GM23338 (cell line): ENCODE results near the gene RBP4. TPM values are rescaled to one million over a fixed set of nuclear protein-coding genes. Genes with fewer than 3 reads are reported as not detected.

Experiments used
- ATAC-seq: fragments of 200-7000 bp; cut with Tn5 transposase; 3 replicates; pipeline ENCODE4 v1.9.1; 2020
- DNase-seq: peaks from one replicate; pipeline ENCODE4 v3.0.0-alpha.2; 2015; ENCODE audit warnings: low spot score
- H2AFZ ChIP-seq: fragments of 200-600 bp; sonication (generic); 2 replicates; pipeline ENCODE4 v1.8.0; 2016; ENCODE audit warnings: antibody characterized with exemption, mild to moderate bottlenecking, moderate library complexity
- H3F3A ChIP-seq: fragments of 200-600 bp; sonication (generic); replicated peaks from 2 replicates; pipeline ENCODE4 v1.8.0; 2017; ENCODE audit warnings: antibody characterized with exemption, mixed run types, low read depth
- H3K27ac ChIP-seq: fragments of 200-600 bp; sonication (generic); 2 replicates; pipeline ENCODE4 v1.6.1; 2016; ENCODE audit warnings: low read depth
- H3K27me3 ChIP-seq: fragments of 200-600 bp; sonication (generic); 2 replicates; pipeline ENCODE4 v1.8.0; 2016; ENCODE audit warnings: mild to moderate bottlenecking, mixed run types, moderate library complexity; ENCODE audit not compliant: insufficient read depth
- H3K36me3 ChIP-seq: fragments of 200-600 bp; sonication (generic); 2 replicates; pipeline ENCODE4 v1.8.0; 2016; ENCODE audit warnings: mild to moderate bottlenecking; ENCODE audit not compliant: insufficient read depth
- H3K4me1 ChIP-seq: fragments of 200-600 bp; sonication (generic); 2 replicates; pipeline ENCODE4 v1.8.0; 2016; ENCODE audit warnings: mild to moderate bottlenecking, moderate library complexity; ENCODE audit not compliant: insufficient read depth
- H3K4me2 ChIP-seq: fragments of 200-600 bp; sonication (generic); 2 replicates; pipeline ENCODE4 v1.7.1; 2017; ENCODE audit warnings: mixed run types
- H3K4me3 ChIP-seq: fragments of 200-600 bp; sonication (generic); 2 replicates; pipeline ENCODE4 v1.6.1; 2016; ENCODE audit warnings: mixed run types
- H3K79me2 ChIP-seq: fragments of 200-600 bp; sonication (generic); replicated peaks from 2 replicates; pipeline ENCODE4 v1.8.0; 2017; ENCODE audit warnings: mild to moderate bottlenecking; ENCODE audit not compliant: insufficient read depth
- H3K9me2 ChIP-seq: fragments of 200-600 bp; sonication (generic); 2 replicates; pipeline ENCODE4 v1.8.0; 2017; ENCODE audit not compliant: insufficient read depth
- H4K20me1 ChIP-seq: fragments of 200-600 bp; sonication (generic); replicated peaks from 2 replicates; pipeline ENCODE4 v1.8.0; 2017; ENCODE audit warnings: mild to moderate bottlenecking; ENCODE audit not compliant: insufficient read depth
- H3K27ac Mint-ChIP-seq: 2 replicates; pipeline ENCODE4 v1.8.0; 2020; ENCODE audit warnings: inconsistent platforms, mild to moderate bottlenecking, moderate library complexity, mixed read lengths
- H3K27me3 Mint-ChIP-seq: 3 replicates; pipeline ENCODE4 v1.8.0; 2022; ENCODE audit warnings: low read depth, mild to moderate bottlenecking, moderate library complexity, mixed read lengths, inconsistent platforms; ENCODE audit not compliant: insufficient read depth, poor library complexity
- H3K36me3 Mint-ChIP-seq: 3 replicates; pipeline ENCODE4 v1.8.0; 2021; ENCODE audit warnings: low read depth, mild to moderate bottlenecking, inconsistent platforms, moderate library complexity, mixed read lengths
- H3K4me1 Mint-ChIP-seq: 3 replicates; pipeline ENCODE4 v1.8.0; 2020; ENCODE audit warnings: mild to moderate bottlenecking, inconsistent platforms, mixed read lengths
- H3K4me3 Mint-ChIP-seq: 3 replicates; pipeline ENCODE4 v1.8.0; 2021; ENCODE audit warnings: moderate library complexity, mild to moderate bottlenecking, inconsistent platforms, mixed read lengths
- H3K9me3 Mint-ChIP-seq: 3 replicates; pipeline ENCODE4 v1.8.0; 2020; ENCODE audit warnings: moderate library complexity, mild to moderate bottlenecking, inconsistent platforms, mixed read lengths
- CREB1 ChIP-seq: fragments of 250-450 bp; sonication (Bioruptor Pico); IDR thresholded peaks from 2 replicates; pipeline ENCODE4 v1.5.0; 2020; ENCODE audit warnings: low read depth, mild to moderate bottlenecking, moderate library complexity
- EZH2 ChIP-seq: fragments of 200-600 bp; sonication (generic); IDR thresholded peaks from one replicate; pipeline ENCODE4 v1.8.0; 2017; ENCODE audit warnings: antibody characterized with exemption, mild to moderate bottlenecking, low read depth; ENCODE audit not compliant: unreplicated experiment
- EZH2phosphoT487 ChIP-seq: fragments of 200-600 bp; sonication (generic); IDR thresholded peaks from one replicate; pipeline ENCODE4 v1.8.1; 2018; ENCODE audit warnings: antibody characterized with exemption; ENCODE audit not compliant: unreplicated experiment
- JUNB ChIP-seq: IDR thresholded peaks from one replicate; pipeline ENCODE4 v1.6.1; 2016; ENCODE audit warnings: antibody characterized with exemption; ENCODE audit not compliant: unreplicated experiment
- NANOG ChIP-seq: IDR thresholded peaks from 2 replicates; pipeline ENCODE4 v1.6.1; 2016; ENCODE audit warnings: antibody characterized with exemption, borderline replicate concordance
- POLR2AphosphoS5 ChIP-seq: IDR thresholded peaks from 2 replicates; pipeline ENCODE4 v1.6.1; 2016; ENCODE audit warnings: antibody characterized with exemption, low read depth
- REST ChIP-seq: IDR thresholded peaks from one replicate; pipeline ENCODE4 v1.6.1; 2018; ENCODE audit warnings: antibody characterized with exemption; ENCODE audit not compliant: unreplicated experiment
- STAT1 ChIP-seq: IDR thresholded peaks from one replicate; pipeline ENCODE4 v1.6.1; 2016; ENCODE audit warnings: antibody characterized with exemption; ENCODE audit not compliant: unreplicated experiment
- ZNF114 ChIP-seq: fragments of 250-450 bp; sonication (Bioruptor Pico); IDR thresholded peaks from 2 replicates; pipeline ENCODE4 v1.5.0; 2020; ENCODE audit warnings: mild to moderate bottlenecking, moderate library complexity
- ZNF331 ChIP-seq: fragments of 250-450 bp; sonication (Bioruptor Pico); IDR thresholded peaks from 2 replicates; pipeline ENCODE4 v1.5.0; 2020; ENCODE audit warnings: low read depth, mild to moderate bottlenecking, moderate library complexity
- polyA plus RNA-seq: library from polyadenylated mRNA; unstranded; fragments of >200 nt; fragmentation: Nextera tagmentation; extraction: Ambion mirVana; gene quantifications from 2 replicates; pipeline ENCODE4 v1.2.1, GENCODE V29; 2016
- total RNA-seq: library from RNA; depleted of rRNA; stranded (reverse); fragments of >200 nt; shearing (Covaris generic); gene quantifications from 2 replicates; pipeline ENCODE4 v1.2.3, GENCODE V29; 2014
- TF ChIP-seq, protein P1 (sequence below): IDR thresholded peaks from 2 replicates; pipeline ENCODE4 v1.6.1; 2016; ENCODE audit warnings: antibody characterized with exemption
- TF ChIP-seq, protein P2 (sequence below): fragments of 250-450 bp; sonication (Bioruptor Pico); IDR thresholded peaks from 2 replicates; pipeline ENCODE4 v1.5.0; 2020; ENCODE audit warnings: mild to moderate bottlenecking, moderate library complexity
- TF ChIP-seq, protein P3 (sequence below), 2 experiments: fragments of 200-600 bp in 1 of 2; sonication (generic) in 1 of 2; conservative IDR thresholded peaks; 2 replicates each; pipeline versions ENCODE4 v1.5.1 to v1.6.1; 2016 to 2017; ENCODE audit warnings: antibody characterized with exemption in 2 of 2, low read depth in 2 of 2, mild to moderate bottlenecking in 2 of 2, moderate library complexity in 1 of 2

Gene RBP4
- total and polyA plus RNA-seq, 2 experiments from 2014 or later = 0.79 to 1.0 TPM

- H4K20me1 ChIP-seq = no peaks in the 10 kb centered on the region; the same call in 1 of the 2 replicates
- peaks cover 7% of the 10 kb centered on the region; the same call in 1 of the 2 replicates for H3F3A ChIP-seq
- H3K27ac Mint-ChIP-seq = no peak within 1 kb of the TSS
- peaks cover 84% of the 10 kb centered on the region for H3K27me3 ChIP-seq
- TF ChIP-seq POLR2AphosphoS5 (no peak), JUNB (no peak), ZNF114 (no peak), EZH2phosphoT487 (peak; percentile 60), EZH2 (peak; percentile 41), ZNF331 (CRISPR knock-in tag) (no peak), STAT1 (no peak), NANOG (no peak), CREB1 (CRISPR knock-in tag) (0 out of 2 replicates have a peak, but pooled peaks have one; percentile 3), REST (no peak)
- TF ChIP-seq, protein P1, sequence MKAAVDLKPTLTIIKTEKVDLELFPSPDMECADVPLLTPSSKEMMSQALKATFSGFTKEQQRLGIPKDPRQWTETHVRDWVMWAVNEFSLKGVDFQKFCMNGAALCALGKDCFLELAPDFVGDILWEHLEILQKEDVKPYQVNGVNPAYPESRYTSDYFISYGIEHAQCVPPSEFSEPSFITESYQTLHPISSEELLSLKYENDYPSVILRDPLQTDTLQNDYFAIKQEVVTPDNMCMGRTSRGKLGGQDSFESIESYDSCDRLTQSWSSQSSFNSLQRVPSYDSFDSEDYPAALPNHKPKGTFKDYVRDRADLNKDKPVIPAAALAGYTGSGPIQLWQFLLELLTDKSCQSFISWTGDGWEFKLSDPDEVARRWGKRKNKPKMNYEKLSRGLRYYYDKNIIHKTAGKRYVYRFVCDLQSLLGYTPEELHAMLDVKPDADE = no peak
- TF ChIP-seq, protein P2, sequence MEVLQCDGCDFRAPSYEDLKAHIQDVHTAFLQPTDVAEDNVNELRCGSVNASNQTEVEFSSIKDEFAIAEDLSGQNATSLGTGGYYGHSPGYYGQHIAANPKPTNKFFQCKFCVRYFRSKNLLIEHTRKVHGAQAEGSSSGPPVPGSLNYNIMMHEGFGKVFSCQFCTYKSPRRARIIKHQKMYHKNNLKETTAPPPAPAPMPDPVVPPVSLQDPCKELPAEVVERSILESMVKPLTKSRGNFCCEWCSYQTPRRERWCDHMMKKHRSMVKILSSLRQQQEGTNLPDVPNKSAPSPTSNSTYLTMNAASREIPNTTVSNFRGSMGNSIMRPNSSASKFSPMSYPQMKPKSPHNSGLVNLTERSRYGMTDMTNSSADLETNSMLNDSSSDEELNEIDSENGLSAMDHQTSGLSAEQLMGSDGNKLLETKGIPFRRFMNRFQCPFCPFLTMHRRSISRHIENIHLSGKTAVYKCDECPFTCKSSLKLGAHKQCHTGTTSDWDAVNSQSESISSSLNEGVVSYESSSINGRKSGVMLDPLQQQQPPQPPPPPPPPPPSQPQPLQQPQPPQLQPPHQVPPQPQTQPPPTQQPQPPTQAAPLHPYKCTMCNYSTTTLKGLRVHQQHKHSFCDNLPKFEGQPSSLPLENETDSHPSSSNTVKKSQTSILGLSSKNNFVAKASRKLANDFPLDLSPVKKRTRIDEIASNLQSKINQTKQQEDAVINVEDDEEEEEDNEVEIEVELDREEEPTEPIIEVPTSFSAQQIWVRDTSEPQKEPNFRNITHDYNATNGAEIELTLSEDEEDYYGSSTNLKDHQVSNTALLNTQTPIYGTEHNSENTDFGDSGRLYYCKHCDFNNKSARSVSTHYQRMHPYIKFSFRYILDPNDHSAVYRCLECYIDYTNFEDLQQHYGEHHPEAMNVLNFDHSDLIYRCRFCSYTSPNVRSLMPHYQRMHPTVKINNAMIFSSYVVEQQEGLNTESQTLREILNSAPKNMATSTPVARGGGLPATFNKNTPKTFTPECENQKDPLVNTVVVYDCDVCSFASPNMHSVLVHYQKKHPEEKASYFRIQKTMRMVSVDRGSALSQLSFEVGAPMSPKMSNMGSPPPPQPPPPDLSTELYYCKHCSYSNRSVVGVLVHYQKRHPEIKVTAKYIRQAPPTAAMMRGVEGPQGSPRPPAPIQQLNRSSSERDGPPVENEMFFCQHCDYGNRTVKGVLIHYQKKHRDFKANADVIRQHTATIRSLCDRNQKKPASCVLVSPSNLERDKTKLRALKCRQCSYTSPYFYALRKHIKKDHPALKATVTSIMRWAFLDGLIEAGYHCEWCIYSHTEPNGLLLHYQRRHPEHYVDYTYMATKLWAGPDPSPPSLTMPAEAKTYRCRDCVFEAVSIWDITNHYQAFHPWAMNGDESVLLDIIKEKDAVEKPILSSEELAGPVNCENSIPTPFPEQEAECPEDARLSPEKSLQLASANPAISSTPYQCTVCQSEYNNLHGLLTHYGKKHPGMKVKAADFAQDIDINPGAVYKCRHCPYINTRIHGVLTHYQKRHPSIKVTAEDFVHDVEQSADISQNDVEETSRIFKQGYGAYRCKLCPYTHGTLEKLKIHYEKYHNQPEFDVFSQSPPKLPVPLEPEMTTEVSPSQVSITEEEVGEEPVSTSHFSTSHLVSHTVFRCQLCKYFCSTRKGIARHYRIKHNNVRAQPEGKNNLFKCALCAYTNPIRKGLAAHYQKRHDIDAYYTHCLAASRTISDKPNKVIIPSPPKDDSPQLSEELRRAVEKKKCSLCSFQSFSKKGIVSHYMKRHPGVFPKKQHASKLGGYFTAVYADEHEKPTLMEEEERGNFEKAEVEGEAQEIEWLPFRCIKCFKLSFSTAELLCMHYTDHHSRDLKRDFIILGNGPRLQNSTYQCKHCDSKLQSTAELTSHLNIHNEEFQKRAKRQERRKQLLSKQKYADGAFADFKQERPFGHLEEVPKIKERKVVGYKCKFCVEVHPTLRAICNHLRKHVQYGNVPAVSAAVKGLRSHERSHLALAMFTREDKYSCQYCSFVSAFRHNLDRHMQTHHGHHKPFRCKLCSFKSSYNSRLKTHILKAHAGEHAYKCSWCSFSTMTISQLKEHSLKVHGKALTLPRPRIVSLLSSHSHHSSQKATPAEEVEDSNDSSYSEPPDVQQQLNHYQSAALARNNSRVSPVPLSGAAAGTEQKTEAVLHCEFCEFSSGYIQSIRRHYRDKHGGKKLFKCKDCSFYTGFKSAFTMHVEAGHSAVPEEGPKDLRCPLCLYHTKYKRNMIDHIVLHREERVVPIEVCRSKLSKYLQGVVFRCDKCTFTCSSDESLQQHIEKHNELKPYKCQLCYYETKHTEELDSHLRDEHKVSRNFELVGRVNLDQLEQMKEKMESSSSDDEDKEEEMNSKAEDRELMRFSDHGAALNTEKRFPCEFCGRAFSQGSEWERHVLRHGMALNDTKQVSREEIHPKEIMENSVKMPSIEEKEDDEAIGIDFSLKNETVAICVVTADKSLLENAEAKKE (CRISPR knock-in tag) = no peak
- TF ChIP-seq, protein P3, sequence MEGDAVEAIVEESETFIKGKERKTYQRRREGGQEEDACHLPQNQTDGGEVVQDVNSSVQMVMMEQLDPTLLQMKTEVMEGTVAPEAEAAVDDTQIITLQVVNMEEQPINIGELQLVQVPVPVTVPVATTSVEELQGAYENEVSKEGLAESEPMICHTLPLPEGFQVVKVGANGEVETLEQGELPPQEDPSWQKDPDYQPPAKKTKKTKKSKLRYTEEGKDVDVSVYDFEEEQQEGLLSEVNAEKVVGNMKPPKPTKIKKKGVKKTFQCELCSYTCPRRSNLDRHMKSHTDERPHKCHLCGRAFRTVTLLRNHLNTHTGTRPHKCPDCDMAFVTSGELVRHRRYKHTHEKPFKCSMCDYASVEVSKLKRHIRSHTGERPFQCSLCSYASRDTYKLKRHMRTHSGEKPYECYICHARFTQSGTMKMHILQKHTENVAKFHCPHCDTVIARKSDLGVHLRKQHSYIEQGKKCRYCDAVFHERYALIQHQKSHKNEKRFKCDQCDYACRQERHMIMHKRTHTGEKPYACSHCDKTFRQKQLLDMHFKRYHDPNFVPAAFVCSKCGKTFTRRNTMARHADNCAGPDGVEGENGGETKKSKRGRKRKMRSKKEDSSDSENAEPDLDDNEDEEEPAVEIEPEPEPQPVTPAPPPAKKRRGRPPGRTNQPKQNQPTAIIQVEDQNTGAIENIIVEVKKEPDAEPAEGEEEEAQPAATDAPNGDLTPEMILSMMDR (conservative IDR thresholded peaks at IDR 0.05; ENCODE audit: low read depth in 2 of 2) = no peak
- H3K9me2 ChIP-seq = no peaks in the 10 kb centered on the region
- H3K4me2 ChIP-seq = peak within 1 kb of the TSS; percentile 90
- no peaks in the 10 kb centered on the region for H3K36me3 ChIP-seq
- H3K79me2 ChIP-seq = no peaks in the 10 kb centered on the region
- no peaks in the 10 kb centered on the region for H3K9me3 Mint-ChIP-seq
- peaks cover 14% of the 10 kb centered on the region for H3K4me1 Mint-ChIP-seq
- peaks cover 6% of the 10 kb centered on the region for H3K4me1 ChIP-seq
- no peaks in the 10 kb centered on the region for H3K36me3 Mint-ChIP-seq
- DNase-seq (peak; percentile 70), ATAC-seq (peak; percentile 72)
- peak within 1 kb of the TSS; percentile 66 for H3K4me3 ChIP-seq
- peak within 1 kb of the TSS; percentile 81 for H3K4me3 Mint-ChIP-seq
- peaks cover 57% of the 10 kb centered on the region for H3K27me3 Mint-ChIP-seq
- peak within 1 kb of the TSS; percentile 95 for H2AFZ ChIP-seq
- no peak within 1 kb of the TSS for H3K27ac ChIP-seq
Measured at GRCh38 chr10:93566435-93567276, 34.4 kb downstream of the RBP4 start, which contains the start of gene FFAR4. FFAR4 (plus strand) TSS chr10:93566665; CDS start chr10:93566721, 56 bp downstream.
